Upper lobe of left lung (tissue), 6 donors: Measurements from ENCODE around the gene PTPN11. TPM values are rescaled to one million over a fixed set of nuclear protein-coding genes. Genes with fewer than 3 reads are reported as not detected.

Source experiments
- ATAC-seq, 2 donors: fragments of 200-7000 bp; cut with Tn5 transposase; one replicate each; pipeline ENCODE4 v1.9.1; 2022; ENCODE audit warnings: mild to moderate bottlenecking in 2 of 2, moderate library complexity in 2 of 2; ENCODE audit not compliant: low FRiP score in 2 of 2
- DNase-seq, 2 donors: peaks; one replicate each; pipeline ENCODE4 v3.0.0-alpha.2; 2019 to 2020
- H3K27ac ChIP-seq, 4 donors: fragments of 200-600 bp; sonication (generic); one replicate each; pipeline ENCODE4 v1.5.1; 2016 to 2019
- H3K27me3 ChIP-seq, 4 donors: fragments of 200-600 bp; sonication (generic); one replicate each; pipeline ENCODE4 v1.5.1; 2017 to 2019
- H3K36me3 ChIP-seq, 4 donors: fragments of 200-600 bp; sonication (generic); one replicate each; pipeline ENCODE4 v1.5.1; 2016 to 2019
- H3K4me1 ChIP-seq, 4 donors: fragments of 200-600 bp; sonication (generic); one replicate each; pipeline ENCODE4 v1.5.1; 2018 to 2019
- H3K4me3 ChIP-seq, 4 donors: fragments of 200-600 bp; sonication (generic); one replicate each; pipeline ENCODE4 v1.5.1; 2017 to 2019; ENCODE audit warnings: mild to moderate bottlenecking in 2 of 4, moderate library complexity in 1 of 4
- H3K9me3 ChIP-seq, 4 donors: fragments of 200-600 bp; sonication (generic); one replicate each; pipeline ENCODE4 v1.5.1; 2018 to 2019
- CTCF ChIP-seq, 6 experiments: fragments of 450-650 bp in 4 of 6; fragments of 200-600 bp in 2 of 6; sonication (generic) in 2 of 6; IDR thresholded peaks; one replicate each; pipeline ENCODE4 v1.5.1; 2016 to 2019; ENCODE audit warnings: antibody characterized with exemption in 6 of 6
- EP300 ChIP-seq, 4 donors: sonication (generic); formaldehyde crosslinking; IDR thresholded peaks; one replicate each; pipeline ENCODE4 v1.5.1; 2017; ENCODE audit warnings: antibody characterized with exemption in 4 of 4, control low read depth in 2 of 4
- POLR2A ChIP-seq, 4 donors: fragments of 450-650 bp; IDR thresholded peaks; one replicate each; pipeline ENCODE4 v1.5.1; 2016 to 2017; ENCODE audit warnings: antibody characterized with exemption in 4 of 4, mild to moderate bottlenecking in 2 of 4
- POLR2AphosphoS5 ChIP-seq, 2 donors: sonication (generic); formaldehyde crosslinking; IDR thresholded peaks; one replicate each; pipeline ENCODE4 v1.5.1; 2017; ENCODE audit warnings: antibody characterized with exemption in 2 of 2
- WGBS, 2 donors: methylation state at CpG; one replicate each; pipeline ENCODE4 v1.1.5; 2017 to 2018; 5-methylcytosine and 5-hydroxymethylcytosine counted together
- total RNA-seq, 6 donors: library from RNA; depleted of rRNA in 4 of 6; stranded (reverse); fragments of >200 nt in 4 of 6; gene quantifications; one replicate each; pipeline versions ENCODE4 v1.1.0 to v1.2.1, GENCODE V29; 2016 to 2021
- donor health status: DM: no; HTN: no; CAD: no; lungs with moderate emphysema.
- donor health status: DM: no; HTN: yes; CAD: no; lungs with severe emphysema.

Gene PTPN11
- total RNA-seq, 6 donors from 2014 or later = 52.0 to 99.1 (median 84.5) TPM

- WGBS, 2 donors = 55 to 73% methylated on average over 5 of the region's 5 CpGs
- no peaks in the 10 kb centered on the region for H3K4me1 ChIP-seq
- no peaks in the 10 kb centered on the region for H3K27me3 ChIP-seq
- no peak for DNase-seq
- H3K9me3 ChIP-seq = no peaks in the 10 kb centered on the region
- no peak overlapping the region for H3K27ac ChIP-seq
- no peak overlapping the region for H3K4me3 ChIP-seq
- TF ChIP-seq EP300 (IDR thresholded peaks at IDR 0.05) (no peak), POLR2A (IDR thresholded peaks at IDR 0.05) (no peak), POLR2AphosphoS5 (IDR thresholded peaks at IDR 0.05) (no peak)
- no peak for ATAC-seq
- H3K36me3 ChIP-seq = no peaks in the 10 kb centered on the region
Measured at GRCh38 chr12:112551681-112552080, 132.9 kb downstream of the PTPN11 start.

- H3K9me3 ChIP-seq = no peaks in the 10 kb centered on the region
- H3K27me3 ChIP-seq = no peaks in the 10 kb centered on the region
- 82 to 83% methylated on average over 9 of the region's 9 CpGs for WGBS, 2 donors
- H3K27ac ChIP-seq = no peak overlapping the region
- ATAC-seq (no peak), DNase-seq (no peak)
- no peaks in the 10 kb centered on the region for H3K4me1 ChIP-seq
- H3K36me3 ChIP-seq = no peaks in the 10 kb centered on the region
- TF ChIP-seq EP300 (IDR thresholded peaks at IDR 0.05) = no peak
- no peak for TF ChIP-seq POLR2A (IDR thresholded peaks at IDR 0.05)
- no peak for TF ChIP-seq POLR2AphosphoS5 (IDR thresholded peaks at IDR 0.05)
- TF ChIP-seq CTCF (IDR thresholded peaks at IDR 0.05) = no peak
- no peak overlapping the region for H3K4me3 ChIP-seq
Measured at GRCh38 chr12:112555621-112556233, 137.0 kb downstream of the PTPN11 start.

GRCh38 chr12:112557951-112558630, 139.3 kb downstream of the PTPN11 start:
- Histone ChIP-seq H3K9me3 (no peaks in the 10 kb centered on the region), H3K27me3 (no peaks in the 10 kb centered on the region), H3K4me1 (no peaks in the 10 kb centered on the region), H3K27ac (no peak overlapping the region), H3K36me3 (no peaks in the 10 kb centered on the region), H3K4me3 (no peak overlapping the region)
- WGBS, 2 donors = 54 to 63% methylated on average over 7 of the region's 7 CpGs
- no peak for DNase-seq
- no peak for TF ChIP-seq CTCF (IDR thresholded peaks at IDR 0.05)
- TF ChIP-seq POLR2A (IDR thresholded peaks at IDR 0.05) = no peak
- TF ChIP-seq POLR2AphosphoS5 (IDR thresholded peaks at IDR 0.05) = no peak
- TF ChIP-seq EP300 (IDR thresholded peaks at IDR 0.05) = no peak
- ATAC-seq = no peak

Other genes starting within 250 kb of the PTPN11 start
- gene HECTD4, start 36.5 kb upstream of the PTPN11 start, total RNA-seq = 100 to 1,000 TPM in 2 of 6 donors, 10 to 100 TPM in 4; 34.1 to 196 (median 50.0) TPM
- gene RPL6, start 9.3 kb upstream of the PTPN11 start, total RNA-seq = 100 to 1,000 TPM; 540 to 983 (median 822) TPM